Loucy (cell line): Measurements from ENCODE around the gene CHAMP1.
A peak's percentile ranks its signal among the peaks of the same experiment; 100 is the strongest.

Source experiments
- H2AFZ ChIP-seq: fragments of 200-600 bp; sonication (generic); 2 replicates; pipeline ENCODE4 v1.6.0; 2016; ENCODE audit warnings: antibody characterized with exemption, mild to moderate bottlenecking, low read length, moderate library complexity
- H3F3A ChIP-seq: fragments of 200-600 bp; 2 replicates; pipeline ENCODE4 v1.6.0; 2016; ENCODE audit warnings: antibody characterized with exemption, low read depth, mild to moderate bottlenecking
- H3K27me3 ChIP-seq: fragments of 200-600 bp; sonication (generic); 2 replicates; pipeline ENCODE4 v1.6.1; 2014; ENCODE audit warnings: low read length, mild to moderate bottlenecking; ENCODE audit not compliant: insufficient read depth, poor library complexity, severe bottlenecking
- H3K36me3 ChIP-seq: fragments of 200-600 bp; sonication (generic); 2 replicates; pipeline ENCODE4 v1.6.1; 2016; ENCODE audit warnings: low read length; ENCODE audit not compliant: insufficient read depth
- H3K4me1 ChIP-seq: fragments of 200-600 bp; sonication (generic); 2 replicates; pipeline ENCODE4 v1.5.1; 2014; ENCODE audit warnings: low read length, mild to moderate bottlenecking; ENCODE audit not compliant: insufficient read depth, poor library complexity, severe bottlenecking
- H3K4me2 ChIP-seq: fragments of 200-600 bp; sonication (generic); 2 replicates; pipeline ENCODE4 v1.6.0; 2014; ENCODE audit warnings: antibody characterized with exemption, low read length, low read depth, mild to moderate bottlenecking; ENCODE audit not compliant: poor library complexity, severe bottlenecking
- H3K4me3 ChIP-seq: fragments of 200-600 bp; sonication (generic); 2 replicates; pipeline ENCODE4 v1.5.1; 2014; ENCODE audit warnings: low read length, mild to moderate bottlenecking, mixed read lengths; ENCODE audit not compliant: poor library complexity, severe bottlenecking
- H3K79me2 ChIP-seq: fragments of 200-600 bp; sonication (generic); 2 replicates; pipeline ENCODE4 v1.6.1; 2014; ENCODE audit warnings: low read length; ENCODE audit not compliant: insufficient read depth
- H3K9ac ChIP-seq: fragments of 200-600 bp; sonication (generic); 2 replicates; pipeline ENCODE4 v1.6.0; 2014; ENCODE audit warnings: mild to moderate bottlenecking, low read depth, low read length, moderate library complexity; ENCODE audit not compliant: poor library complexity, severe bottlenecking
- H3K9me2 ChIP-seq: fragments of 200-600 bp; sonication (generic); replicated peaks from 2 replicates; pipeline ENCODE4 v1.6.1; 2016; ENCODE audit warnings: low read depth, low read length, mixed read lengths
- H3K9me3 ChIP-seq: fragments of 200-600 bp; sonication (generic); 2 replicates; pipeline ENCODE4 v1.6.1; 2014; ENCODE audit warnings: mild to moderate bottlenecking, antibody characterized with exemption, low read length, low read depth; ENCODE audit not compliant: insufficient read depth
- H4K20me1 ChIP-seq: fragments of 200-600 bp; sonication (generic); 2 replicates; pipeline ENCODE4 v1.6.0; 2014; ENCODE audit warnings: antibody characterized with exemption, low read length, mild to moderate bottlenecking; ENCODE audit not compliant: insufficient read depth, poor library complexity, severe bottlenecking
- CTCF ChIP-seq: fragments of 200-600 bp; sonication (generic); conservative IDR thresholded peaks from 2 replicates; pipeline ENCODE4 v1.5.1; 2014; ENCODE audit warnings: mild to moderate bottlenecking, antibody characterized with exemption, low read length
- EZH2phosphoT487 ChIP-seq: fragments of 200-600 bp; IDR thresholded peaks from 2 replicates; pipeline ENCODE4 v1.6.1; 2018; ENCODE audit warnings: antibody characterized with exemption, mild to moderate bottlenecking, moderate library complexity, borderline replicate concordance

Gene CHAMP1

DNA sequence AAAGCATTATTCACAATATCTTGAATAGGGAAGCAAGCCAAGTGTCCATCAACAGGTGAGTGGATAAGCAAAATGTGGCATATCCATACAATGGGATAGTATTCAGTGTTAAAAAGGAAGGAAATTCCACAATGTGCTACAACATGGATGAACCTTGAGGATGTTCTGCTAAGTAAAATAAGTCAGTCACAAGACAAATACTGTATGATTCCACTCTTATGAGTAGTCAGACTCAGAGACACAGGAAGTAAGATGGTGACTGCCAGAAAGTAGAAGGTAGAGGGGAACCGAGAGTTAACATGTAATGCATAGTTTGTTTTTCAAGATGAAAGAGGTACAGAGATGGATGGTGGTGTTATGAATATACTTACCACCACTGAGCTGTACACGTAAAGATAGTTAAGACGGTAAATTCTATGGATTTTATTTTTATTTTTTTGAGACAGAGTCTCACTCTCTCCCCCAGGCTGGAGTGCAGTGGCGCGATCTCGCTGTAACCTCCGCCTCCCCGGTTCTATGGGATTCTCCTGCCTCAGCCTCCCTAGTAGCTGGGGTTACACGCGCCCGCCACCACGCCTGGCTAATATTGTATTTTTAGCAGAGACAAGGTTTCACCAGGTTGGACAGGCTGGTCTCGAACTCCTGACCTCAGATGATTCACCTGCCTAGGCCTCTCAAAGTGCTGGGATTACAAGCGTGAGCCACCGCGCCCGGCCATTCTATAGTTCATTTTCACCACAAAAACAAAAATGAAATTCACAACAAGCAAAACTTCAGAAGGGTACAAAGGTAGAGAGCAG is 1.0 kb upstream of the CHAMP1 start:
- no peaks in the 10 kb centered on the region for H3K9me3 ChIP-seq
- peaks cover 33% of the 10 kb centered on the region for H4K20me1 ChIP-seq
- H3F3A ChIP-seq, result peaks cover 10% of the 10 kb centered on the region
- TF ChIP-seq EZH2phosphoT487 (no peak), CTCF (no peak)
- H3K27me3 ChIP-seq, result no peaks in the 10 kb centered on the region
- H3K79me2 ChIP-seq, result peaks cover 46% of the 10 kb centered on the region
- H3K4me1 ChIP-seq, result peaks cover 50% of the 10 kb centered on the region
- H3K9me2 ChIP-seq, result no peaks in the 10 kb centered on the region
- no peaks in the 10 kb centered on the region for H3K36me3 ChIP-seq
- peak overlapping the region; percentile 84 for H3K4me3 ChIP-seq
- H3K9ac ChIP-seq, result peak overlapping the region; percentile 95
- H2AFZ ChIP-seq, result peak overlapping the region; percentile 88
- H3K4me2 ChIP-seq, result peak overlapping the region; percentile 92

GRCh38 chr13:114315074-114315785 is 927 bp downstream of the CHAMP1 start:
- peaks cover 10% of the 10 kb centered on the region for H3F3A ChIP-seq
- H3K9me2 ChIP-seq, result no peaks in the 10 kb centered on the region
- H3K79me2 ChIP-seq, result peaks cover 66% of the 10 kb centered on the region
- H3K4me2 ChIP-seq, result peak overlapping the region; percentile 92
- H3K27me3 ChIP-seq, result no peaks in the 10 kb centered on the region
- H3K4me3 ChIP-seq, result peak overlapping the region; percentile 84
- peaks cover 52% of the 10 kb centered on the region for H4K20me1 ChIP-seq
- no peaks in the 10 kb centered on the region for H3K36me3 ChIP-seq
- H3K9ac ChIP-seq, result peak overlapping the region; percentile 95
- no peak for TF ChIP-seq CTCF
- no peak for TF ChIP-seq EZH2phosphoT487
- H3K9me3 ChIP-seq, result no peaks in the 10 kb centered on the region
- peak overlapping the region; percentile 88; the same call in 1 of the 2 replicates for H2AFZ ChIP-seq
- peaks cover 61% of the 10 kb centered on the region for H3K4me1 ChIP-seq

GRCh38 chr13:114318624-114319023 is 4.3 kb downstream of the CHAMP1 start:
- peak overlapping the region; percentile 63 for H3K4me3 ChIP-seq
- peak overlapping the region; percentile 53 for H3K9ac ChIP-seq
- peaks cover 85% of the 10 kb centered on the region for H3K79me2 ChIP-seq
- H4K20me1 ChIP-seq, result peaks cover 63% of the 10 kb centered on the region
- peaks cover 53% of the 10 kb centered on the region for H3K4me1 ChIP-seq
- no peaks in the 10 kb centered on the region for H3K27me3 ChIP-seq
- H3K4me2 ChIP-seq, result peak overlapping the region; percentile 92
- H3F3A ChIP-seq, result peaks cover 8% of the 10 kb centered on the region
- H2AFZ ChIP-seq, result no peak overlapping the region
- H3K9me2 ChIP-seq, result no peaks in the 10 kb centered on the region
- H3K9me3 ChIP-seq, result no peaks in the 10 kb centered on the region
- peaks cover 25% of the 10 kb centered on the region for H3K36me3 ChIP-seq
- TF ChIP-seq EZH2phosphoT487, result no peak
- no peak for TF ChIP-seq CTCF
